ENCODE data around the gene XCL1.
A peak's percentile ranks its signal among the peaks of the same experiment; 100 is the strongest.
"Not testable (repeated sequence)": the region's sequence is repeated elsewhere in the genome, so short reads cannot be mapped to it uniquely, and the experiment has no call there.

DNA sequence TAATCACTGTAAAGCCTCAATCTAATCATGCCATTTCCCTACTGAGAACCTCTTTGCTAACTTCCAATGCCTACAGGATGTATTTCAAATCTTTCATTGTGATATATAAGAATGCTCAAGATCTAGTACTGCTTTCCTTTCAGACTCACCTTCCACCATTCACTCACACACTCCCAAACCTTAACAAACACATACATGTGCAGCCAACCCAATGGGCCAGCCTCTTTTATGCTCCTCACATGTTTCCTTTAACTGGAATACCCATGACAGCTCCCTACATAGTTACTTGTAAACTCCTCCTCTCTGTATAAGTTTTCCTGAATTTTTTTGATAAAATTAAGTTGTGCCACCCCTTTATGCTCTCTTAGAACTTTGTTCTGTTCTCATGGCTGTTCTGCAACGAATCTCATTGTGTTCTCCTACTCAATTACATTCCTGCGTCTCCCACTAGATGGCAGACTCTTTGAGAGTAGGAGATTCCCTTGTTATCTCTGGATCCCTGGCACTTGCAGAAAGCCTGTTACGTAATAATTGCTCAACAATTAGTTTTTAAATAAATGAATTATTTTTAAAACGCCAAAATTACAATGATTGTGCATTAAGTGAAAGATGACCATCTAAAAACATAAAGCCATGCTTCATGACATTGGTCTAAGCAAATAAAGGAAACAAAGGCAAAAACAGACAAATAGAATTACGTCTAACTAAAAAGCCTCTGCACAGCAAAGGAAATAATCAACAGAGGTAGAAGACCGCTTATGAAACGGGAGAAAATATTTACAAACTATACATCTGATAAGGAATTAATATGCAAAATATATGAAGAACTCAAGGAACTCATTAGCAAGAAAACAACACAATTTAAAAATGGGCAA lies 30.5 kb upstream of the XCL1 start:
- TF ChIP-seq CTCF (IDR thresholded peaks at IDR 0.05; ENCODE audit: extremely low read depth in 1 of 2, insufficient read depth in 1 of 2, low read depth in 1 of 2, low read length in 2 of 2) = peak in 1 of 2 donors; percentile 19
- not testable (repeated sequence) for TF ChIP-seq POLR2A (IDR thresholded peaks at IDR 0.05; ENCODE audit: low read depth, low read length); MYC (IDR thresholded peaks at IDR 0.05; ENCODE audit: low read depth, low read length); EZH2 (IDR thresholded peaks at IDR 0.05; ENCODE audit: borderline replicate concordance, low read depth, low read length, severe bottlenecking); POLR2AphosphoS5 (IDR thresholded peaks at IDR 0.05; ENCODE audit: insufficient read depth, low read depth, low read length); GATA2 (IDR thresholded peaks at IDR 0.05; ENCODE audit: insufficient read depth, insufficient read length, low read depth, low read length)
- TF ChIP-seq, protein P1, sequence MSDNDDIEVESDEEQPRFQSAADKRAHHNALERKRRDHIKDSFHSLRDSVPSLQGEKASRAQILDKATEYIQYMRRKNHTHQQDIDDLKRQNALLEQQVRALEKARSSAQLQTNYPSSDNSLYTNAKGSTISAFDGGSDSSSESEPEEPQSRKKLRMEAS (IDR thresholded peaks at IDR 0.05; ENCODE audit: insufficient read depth, insufficient read length) = not testable (repeated sequence)

Data from endothelial cell of umbilical vein (primary cell).